Cardiac septum (tissue), 1 donor: ENCODE measurements around the gene WDSUB1. TPM values are rescaled to one million over a fixed set of nuclear protein-coding genes. Genes with fewer than 3 reads are reported as not detected.
A peak's percentile ranks its signal among the peaks of the same experiment; 100 is the strongest.

Experiments used
- DNase-seq: peaks from one replicate; pipeline ENCODE4 v3.0.0-alpha.2; 2020; ENCODE audit warnings: low spot score
- intact Hi-C: fragments of 100-400 bp; cut with DNase I; formaldehyde crosslinking; loops from one replicate; pipeline ENCODE4 v1.14.0; 2022
- long read RNA-seq: library from polyadenylated mRNA; unstranded; transcript quantifications from one replicate; pipeline ENCODE4 v2.0.0, GENCODE V29; 2021
- total RNA-seq: library from RNA; stranded (reverse); fragmentation: NEBNext Ultra II Directional; extraction: Animal tissue kit (Norgen Biotek cat#: 25700); gene quantifications from one replicate; pipeline ENCODE4 v1.2.1, GENCODE V29; 2021
- donor health status: DM: no; HTN: no; CAD: no.

WDSUB1 gene, protein sequence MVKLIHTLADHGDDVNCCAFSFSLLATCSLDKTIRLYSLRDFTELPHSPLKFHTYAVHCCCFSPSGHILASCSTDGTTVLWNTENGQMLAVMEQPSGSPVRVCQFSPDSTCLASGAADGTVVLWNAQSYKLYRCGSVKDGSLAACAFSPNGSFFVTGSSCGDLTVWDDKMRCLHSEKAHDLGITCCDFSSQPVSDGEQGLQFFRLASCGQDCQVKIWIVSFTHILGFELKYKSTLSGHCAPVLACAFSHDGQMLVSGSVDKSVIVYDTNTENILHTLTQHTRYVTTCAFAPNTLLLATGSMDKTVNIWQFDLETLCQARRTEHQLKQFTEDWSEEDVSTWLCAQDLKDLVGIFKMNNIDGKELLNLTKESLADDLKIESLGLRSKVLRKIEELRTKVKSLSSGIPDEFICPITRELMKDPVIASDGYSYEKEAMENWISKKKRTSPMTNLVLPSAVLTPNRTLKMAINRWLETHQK
- total RNA-seq, result 8.6 TPM
- long read RNA-seq, transcript WDSUB1-202 (11 exons, 1,912 nt), result major isoform, 7 of 27 reads
- long read RNA-seq, partial matches to known transcripts, result 4 of 27 reads
- long read RNA-seq, other reads (novel, unspliced or antisense), result 16 of 27 reads

- intact Hi-C loops, result no loop called here
- peak; percentile 83 for DNase-seq
These were observed at the start of gene WDSUB1 for GRCh38 chr2:159285929-159286708. Gene WDSUB1 (minus strand): TSS chr2:159286703. CDS start chr2:159283069, 3,634 bp downstream.

DNA sequence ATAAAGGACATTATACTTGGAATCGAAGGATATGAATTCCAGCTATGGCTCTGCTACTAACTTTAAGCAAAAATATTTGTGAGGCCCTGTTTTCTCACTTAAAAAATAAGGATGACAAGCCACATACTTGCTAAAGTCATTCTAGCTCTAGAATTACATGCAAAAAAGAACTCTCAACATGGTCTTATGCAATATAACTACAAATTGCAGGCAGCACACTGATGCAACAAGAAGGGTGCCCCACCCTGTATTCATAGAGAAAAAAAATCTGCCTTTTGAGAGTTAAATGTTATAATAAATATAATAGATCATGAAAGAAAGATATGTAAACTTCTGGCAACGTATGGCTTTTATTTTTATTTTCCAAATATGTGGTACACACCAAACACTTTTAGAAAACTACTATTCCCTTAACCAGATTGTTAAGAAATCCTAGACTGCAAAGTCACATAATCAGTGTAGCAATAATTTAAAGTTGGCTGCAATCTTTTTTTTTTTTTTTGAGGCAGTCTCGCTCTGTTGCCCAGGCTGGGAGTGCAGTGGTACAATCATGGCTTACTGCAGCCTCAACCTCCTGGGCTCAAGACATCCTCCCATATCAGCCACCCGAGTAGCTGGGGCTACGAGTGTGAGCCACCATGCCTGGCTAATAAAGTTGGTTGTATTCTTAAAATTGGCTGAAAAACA lies 40.2 kb upstream of the WDSUB1 start:
- no peak for DNase-seq
- intact Hi-C loops, result no loop called here

GRCh38 chr2:159322419-159322818 lies 35.9 kb upstream of the WDSUB1 start:
- no peak for DNase-seq
- intact Hi-C loops, result no loop called here

DNA sequence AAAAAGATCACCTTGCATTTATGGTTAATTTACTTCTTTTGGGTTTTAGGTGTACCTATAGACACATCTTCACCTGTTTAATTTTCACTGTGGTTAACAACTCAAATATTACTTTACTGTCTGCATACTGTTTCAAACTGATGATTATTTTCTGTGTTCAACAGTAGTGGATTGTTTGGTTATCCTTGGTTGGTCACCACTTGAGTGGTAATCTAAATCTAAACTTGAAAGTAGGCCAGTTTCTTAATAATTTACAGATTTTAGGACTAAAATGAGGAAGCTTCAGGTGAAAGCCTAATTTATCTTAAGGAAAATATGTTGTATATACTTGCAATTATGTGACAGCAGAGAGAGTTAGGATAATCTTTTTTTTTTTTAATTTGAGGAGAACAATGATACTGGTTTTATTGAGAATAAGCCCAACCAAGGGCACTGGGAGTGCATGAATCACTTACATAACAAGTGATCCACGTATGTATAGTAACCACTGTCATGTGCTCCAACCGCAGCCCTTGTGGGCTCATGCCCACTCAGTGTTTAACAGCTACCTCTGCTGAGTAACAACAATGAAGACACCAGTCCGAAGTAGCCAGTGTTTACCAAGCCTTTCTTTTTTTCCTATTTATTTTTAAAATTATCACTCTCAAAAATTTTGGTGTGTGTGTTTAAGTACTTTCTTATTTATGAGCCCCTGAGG lies 31.0 kb upstream of the WDSUB1 start:
- intact Hi-C loops, result no loop called here
- no peak for DNase-seq

- DNase-seq, result no peak
- intact Hi-C loops, result no loop called here
These were observed 21.4 kb upstream of the WDSUB1 start for GRCh38 chr2:159307942-159308341.

GRCh38 chr2:159300586-159300985 lies 14.1 kb upstream of the WDSUB1 start:
- intact Hi-C loops, result no loop called here
- DNase-seq, result no peak

GRCh38 chr2:159298967-159299366 lies 12.5 kb upstream of the WDSUB1 start:
- DNase-seq, result no peak
- intact Hi-C loops, result no loop called here

DNA sequence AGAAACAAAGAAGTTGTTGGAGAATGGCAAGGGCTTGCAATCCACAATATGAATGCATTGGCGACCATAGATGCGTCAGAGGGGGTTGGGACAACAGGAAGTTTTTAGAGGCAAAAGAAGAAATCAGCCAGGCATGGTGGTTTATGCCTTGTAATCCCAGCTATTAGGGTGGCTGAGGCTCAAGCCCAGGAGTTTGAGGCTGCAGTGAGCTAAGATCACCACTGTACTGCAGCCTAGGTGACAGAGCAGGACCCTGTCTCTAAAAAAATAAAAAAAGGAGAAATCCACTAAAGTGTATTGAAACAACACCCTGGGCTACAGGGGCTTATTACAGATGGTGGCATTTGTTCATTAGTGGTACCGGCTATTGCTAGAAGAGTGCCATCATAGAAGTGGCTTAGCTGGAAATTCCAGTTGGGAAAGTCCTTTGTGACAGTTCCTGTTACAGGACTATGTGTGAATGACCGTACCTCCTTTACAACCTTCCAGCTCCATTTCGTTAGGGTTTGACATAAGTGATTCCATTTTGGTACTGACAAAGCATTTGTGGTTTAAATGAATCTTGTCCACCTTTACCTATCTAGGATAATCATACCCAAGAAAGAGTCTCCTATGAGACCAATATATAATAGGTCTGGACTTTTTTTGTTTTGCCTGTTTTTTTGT lies 10.7 kb upstream of the WDSUB1 start:
- intact Hi-C loops, result no loop called here
- no peak for DNase-seq

- no peak for DNase-seq
- intact Hi-C loops, result no loop called here
These were observed 5.7 kb upstream of the WDSUB1 start for GRCh38 chr2:159292157-159292556.

GRCh38 chr2:159290289-159290907 lies 3.9 kb upstream of the WDSUB1 start:
- DNase-seq, result no peak
- intact Hi-C loops, result no loop called here

DNA sequence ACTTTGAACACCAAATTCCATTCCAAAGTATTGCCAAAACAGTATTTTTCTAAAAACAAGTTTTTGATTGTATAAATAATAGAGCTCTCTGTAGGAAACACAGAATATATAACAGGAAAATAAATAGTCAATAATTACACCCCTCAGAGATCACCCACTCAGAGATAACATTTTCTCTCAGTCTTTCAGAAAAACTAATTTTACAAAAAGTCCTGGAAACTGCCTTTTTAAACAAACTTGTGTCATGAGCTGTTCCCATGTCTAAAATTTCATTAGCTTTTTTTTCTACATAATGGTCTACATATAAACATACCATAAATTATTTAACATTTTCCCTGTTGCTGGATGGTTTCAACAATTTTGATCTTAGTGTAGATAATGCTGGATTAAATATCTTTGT lies 1.2 kb upstream of the WDSUB1 start:
- intact Hi-C loops, result no loop called here
- DNase-seq, result no peak

GRCh38 chr2:159286709-159287441 lies 372 bp upstream of the WDSUB1 start:
- intact Hi-C loops, result no loop called here
- peak; percentile 100 for DNase-seq

- intact Hi-C loops, result no loop called here
- DNase-seq, result no peak
These were observed 1.1 kb downstream of the WDSUB1 start for GRCh38 chr2:159285433-159285832.

- no peak for DNase-seq
- intact Hi-C loops, result no loop called here
These were observed 3.0 kb downstream of the WDSUB1 start for GRCh38 chr2:159283529-159283928.

- DNase-seq, result no peak
- intact Hi-C loops, result no loop called here
These were observed 5.5 kb downstream of the WDSUB1 start for GRCh38 chr2:159281002-159281401.

- no peak for DNase-seq
- intact Hi-C loops, result no loop called here
These were observed 6.8 kb downstream of the WDSUB1 start for GRCh38 chr2:159279700-159280099.

GRCh38 chr2:159275111-159275510 lies 11.4 kb downstream of the WDSUB1 start:
- intact Hi-C loops, result no loop called here
- DNase-seq, result no peak

- no peak for DNase-seq
- intact Hi-C loops, result no loop called here
These were observed 14.3 kb downstream of the WDSUB1 start for GRCh38 chr2:159272156-159272555.
